HG03378 (cell line): Measurements from ENCODE around the gene ZDHHC1.

ENCODE experiments used
- ATAC-seq: cut with Tn5 transposase; IDR thresholded peaks from one replicate; pipeline ENCODE4 v1.9.1; 2021; ENCODE audit warnings: mild to moderate bottlenecking, moderate library complexity; ENCODE audit not compliant: unreplicated experiment

Gene ZDHHC1

GRCh38 chr16:67447508-67448076 lies 31.3 kb upstream of the ZDHHC1 start:
- no peak for ATAC-seq

GRCh38 chr16:67446968-67447507 lies 30.8 kb upstream of the ZDHHC1 start:
- ATAC-seq: no peak

DNA sequence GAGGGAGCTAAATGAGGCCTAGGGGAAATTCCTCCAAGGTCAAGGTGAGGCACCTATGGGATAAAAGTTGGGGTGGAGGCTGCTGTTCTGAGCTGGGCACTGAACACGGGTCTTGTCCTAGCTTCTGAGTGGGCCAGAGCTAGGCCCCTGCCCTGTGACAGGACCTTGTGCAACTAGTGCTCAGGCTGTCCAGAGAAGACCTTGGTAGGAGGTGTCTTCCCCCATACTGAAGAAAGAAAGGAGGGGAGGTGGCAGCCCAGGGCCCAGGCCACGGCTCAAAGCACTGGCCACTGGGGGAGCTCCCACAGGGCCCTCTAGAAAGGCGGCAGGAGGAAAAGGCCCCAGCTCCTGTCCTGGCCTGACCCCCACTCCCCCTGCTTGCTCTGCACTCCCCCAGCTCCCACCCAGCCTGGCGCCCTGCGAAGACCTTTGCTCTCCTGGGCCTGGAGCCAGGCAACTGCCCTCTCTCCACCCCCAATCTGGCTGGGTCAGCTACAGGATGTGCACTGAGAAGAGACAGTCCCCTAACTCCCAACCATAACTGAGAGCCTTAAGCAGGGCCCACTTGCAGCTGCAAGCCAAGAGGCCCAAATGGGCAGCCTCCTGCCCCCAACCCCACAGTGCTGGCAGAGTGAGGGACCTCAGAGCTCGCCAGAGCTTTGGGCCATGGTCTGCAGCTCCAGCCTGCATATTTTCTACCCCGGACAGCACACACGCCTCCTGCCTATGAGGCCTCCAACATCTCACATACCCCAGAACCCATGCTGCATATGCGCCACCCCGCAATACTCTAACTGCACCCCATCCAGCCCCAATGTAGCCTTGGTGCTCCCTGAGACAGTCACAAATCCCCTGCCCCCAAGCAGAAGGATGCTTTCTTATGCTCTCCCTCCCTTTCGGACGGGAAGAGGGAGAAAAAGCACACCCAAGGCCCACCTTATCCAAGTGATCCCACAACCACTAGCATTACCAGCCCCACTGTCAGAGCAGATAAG lies 29.9 kb upstream of the ZDHHC1 start:
- ATAC-seq: no peak

- no peak for ATAC-seq
These were observed 29.2 kb upstream of the ZDHHC1 start for GRCh38 chr16:67445441-67445912.

DNA sequence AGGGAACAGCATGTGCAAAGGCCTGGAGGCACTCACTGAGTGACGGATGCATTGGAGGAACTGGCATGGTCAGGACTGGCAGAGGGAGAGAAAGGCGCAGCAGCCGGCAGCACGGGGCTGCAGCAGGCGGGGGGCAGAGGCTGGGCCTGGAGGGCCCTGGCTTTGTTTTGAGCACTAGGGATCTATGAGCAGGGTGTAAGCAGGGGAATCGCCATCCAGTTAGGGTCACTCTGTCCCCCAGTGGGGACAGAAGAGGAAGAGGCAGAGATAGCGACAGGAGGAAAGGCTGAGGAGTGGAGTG lies 28.8 kb upstream of the ZDHHC1 start:
- ATAC-seq: no peak

- no peak for ATAC-seq
These were observed 28.2 kb upstream of the ZDHHC1 start for GRCh38 chr16:67444259-67445125.

- no peak for ATAC-seq
These were observed 27.0 kb upstream of the ZDHHC1 start for GRCh38 chr16:67443265-67443664.

DNA sequence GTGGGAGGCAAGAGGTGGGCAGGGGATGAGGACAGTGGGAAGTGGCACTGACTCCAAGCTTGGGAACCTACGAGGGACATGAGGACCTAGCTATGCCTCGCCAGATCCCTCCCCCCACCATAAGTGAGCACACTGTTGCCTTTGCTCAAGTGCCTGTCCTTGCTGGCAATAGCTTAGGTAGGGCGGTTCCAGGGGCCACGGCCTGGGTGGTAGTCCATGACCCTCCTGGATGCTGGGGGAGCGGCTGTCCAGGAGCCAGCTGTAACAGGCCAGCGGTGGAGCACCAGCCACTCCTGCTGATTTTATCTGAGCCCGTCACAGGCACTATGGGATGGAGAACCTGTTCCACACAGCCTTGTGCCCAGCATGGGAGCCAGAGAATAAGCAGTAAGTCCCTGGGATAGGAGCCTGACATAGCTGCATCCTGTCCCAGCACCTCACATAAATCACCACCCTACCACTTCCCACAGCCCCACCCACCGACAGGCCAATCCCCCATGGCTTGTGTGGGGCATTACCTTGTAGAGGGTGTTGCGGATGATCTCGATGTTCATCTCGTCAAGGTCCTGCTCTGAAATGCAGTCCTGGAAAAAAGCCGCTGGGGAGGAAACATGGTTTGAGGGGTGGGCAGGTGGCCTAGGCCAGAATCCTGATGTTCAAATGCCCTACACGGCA lies 26.4 kb upstream of the ZDHHC1 start:
- no peak for ATAC-seq

DNA sequence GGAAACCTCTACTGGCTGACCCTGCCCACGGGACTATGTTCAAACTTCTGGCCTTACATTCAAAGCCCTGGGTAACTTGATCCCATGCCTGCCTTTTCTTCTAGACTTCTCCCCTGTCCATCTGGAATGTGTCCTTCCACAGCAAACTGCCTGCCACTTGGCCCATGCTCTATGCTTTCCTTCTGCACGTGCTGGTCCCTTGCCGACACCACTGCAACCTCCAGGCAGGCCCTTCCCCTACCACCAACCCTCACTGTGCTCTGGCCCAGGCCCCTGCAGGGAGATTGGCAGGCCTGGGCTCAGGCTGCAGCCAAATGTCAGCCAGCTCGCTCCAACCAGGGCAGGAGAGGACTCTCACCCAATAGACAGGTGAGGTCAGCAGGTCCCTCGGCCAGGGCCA lies 25.6 kb upstream of the ZDHHC1 start:
- no peak for ATAC-seq

DNA sequence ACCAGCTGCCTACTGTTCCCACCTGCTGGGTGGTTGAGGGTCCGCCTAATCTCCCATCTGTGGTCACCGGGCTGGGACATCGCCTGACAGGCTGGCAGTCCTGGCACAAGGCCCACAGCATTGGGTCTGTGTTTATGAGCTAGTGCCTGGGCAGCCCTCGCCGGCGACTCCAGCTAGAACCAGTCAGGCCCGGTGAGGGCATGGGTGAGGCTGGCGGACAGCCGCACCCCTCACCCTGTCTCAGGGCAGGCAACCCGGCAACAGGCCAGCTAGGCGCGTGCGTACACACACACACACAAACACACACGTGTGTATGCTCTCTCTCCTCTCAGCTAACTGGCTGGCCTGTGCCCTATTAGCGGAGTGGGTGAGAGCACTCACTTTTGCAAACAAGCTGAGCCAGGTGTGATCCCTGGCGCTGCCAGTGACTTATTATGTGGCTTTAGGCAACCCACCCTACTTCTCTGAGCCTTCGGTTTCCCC lies 25.0 kb upstream of the ZDHHC1 start:
- ATAC-seq: no peak

GRCh38 chr16:67438824-67439393 lies 22.6 kb upstream of the ZDHHC1 start:
- ATAC-seq: no peak

GRCh38 chr16:67438098-67438791 lies 22.0 kb upstream of the ZDHHC1 start:
- no peak for ATAC-seq

- ATAC-seq: no peak
These were observed 21.2 kb upstream of the ZDHHC1 start for GRCh38 chr16:67437513-67437912.

DNA sequence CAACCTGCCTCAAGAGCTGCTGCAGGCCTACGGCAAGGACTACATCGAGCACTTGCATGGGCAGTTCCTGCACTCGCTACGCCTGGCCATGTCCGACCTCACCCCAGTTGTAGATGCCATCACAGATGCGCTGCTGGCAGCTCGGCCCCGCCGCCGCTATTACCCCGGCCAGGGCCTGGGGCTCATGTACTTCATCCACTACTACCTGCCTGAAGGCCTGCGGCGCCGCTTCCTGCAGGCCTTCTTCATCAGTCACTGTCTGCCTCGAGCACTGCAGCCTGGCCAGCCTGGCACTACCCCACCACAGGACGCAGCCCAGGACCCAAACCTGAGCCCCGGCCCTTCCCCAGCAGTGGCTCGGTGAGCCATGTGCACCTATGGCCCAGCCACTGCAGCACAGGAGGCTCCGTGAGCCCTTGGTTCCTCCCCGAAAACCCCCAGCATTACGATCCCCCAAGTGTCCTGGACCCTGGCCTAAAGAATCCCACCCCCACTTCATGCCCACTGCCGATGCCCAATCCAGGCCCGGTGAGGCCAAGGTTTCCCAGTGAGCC lies 20.4 kb upstream of the ZDHHC1 start:
- no peak for ATAC-seq

- no peak for ATAC-seq
These were observed 19.5 kb upstream of the ZDHHC1 start for GRCh38 chr16:67435758-67436164.

DNA sequence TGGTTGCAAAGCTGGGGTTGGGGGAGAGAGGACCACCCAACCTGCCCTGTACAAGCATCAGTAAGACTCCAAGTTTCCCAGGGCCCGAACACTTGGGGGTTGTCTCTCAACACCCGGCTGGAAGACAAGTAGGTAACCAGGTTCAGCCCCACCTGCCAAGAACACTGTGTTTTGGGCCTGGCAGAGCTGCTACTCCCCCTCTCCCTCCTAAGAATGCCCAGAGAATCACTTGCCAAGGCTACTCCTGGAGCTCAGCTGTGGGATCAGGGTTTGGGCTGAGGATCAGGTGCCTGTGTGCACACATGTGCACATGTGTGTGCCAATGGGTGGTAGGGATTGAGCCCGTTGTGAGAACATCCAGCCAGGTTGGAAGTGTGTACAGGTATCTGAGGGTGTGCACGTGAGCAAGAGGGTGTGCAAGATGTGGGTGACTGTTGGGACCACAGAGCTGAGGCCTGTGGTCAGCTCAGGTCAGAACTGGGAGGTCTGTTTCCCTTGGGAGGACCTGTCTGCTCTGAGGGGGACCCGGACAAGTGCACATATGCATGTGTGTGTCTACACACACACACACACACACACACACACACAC lies 16.9 kb upstream of the ZDHHC1 start:
- ATAC-seq: no peak

DNA sequence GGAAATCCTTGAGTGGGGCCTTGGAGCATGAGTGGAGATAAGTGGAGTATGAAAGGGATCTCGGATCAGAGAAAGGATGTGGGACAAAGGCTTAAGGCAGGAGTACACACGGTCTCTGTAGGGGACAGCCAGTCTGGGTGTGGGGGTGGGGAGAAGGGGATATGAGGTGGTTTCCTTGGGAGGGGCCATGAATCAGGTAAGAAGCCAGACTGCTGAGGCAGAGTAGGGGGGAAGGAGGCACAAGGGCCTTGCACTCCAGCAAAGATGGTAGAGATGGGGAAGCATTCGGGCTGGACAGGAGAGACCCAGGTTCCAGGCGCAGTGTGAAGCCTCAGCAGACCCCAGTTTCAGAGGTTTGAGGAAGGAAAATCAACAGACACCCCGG lies 16.2 kb upstream of the ZDHHC1 start:
- ATAC-seq: no peak

DNA sequence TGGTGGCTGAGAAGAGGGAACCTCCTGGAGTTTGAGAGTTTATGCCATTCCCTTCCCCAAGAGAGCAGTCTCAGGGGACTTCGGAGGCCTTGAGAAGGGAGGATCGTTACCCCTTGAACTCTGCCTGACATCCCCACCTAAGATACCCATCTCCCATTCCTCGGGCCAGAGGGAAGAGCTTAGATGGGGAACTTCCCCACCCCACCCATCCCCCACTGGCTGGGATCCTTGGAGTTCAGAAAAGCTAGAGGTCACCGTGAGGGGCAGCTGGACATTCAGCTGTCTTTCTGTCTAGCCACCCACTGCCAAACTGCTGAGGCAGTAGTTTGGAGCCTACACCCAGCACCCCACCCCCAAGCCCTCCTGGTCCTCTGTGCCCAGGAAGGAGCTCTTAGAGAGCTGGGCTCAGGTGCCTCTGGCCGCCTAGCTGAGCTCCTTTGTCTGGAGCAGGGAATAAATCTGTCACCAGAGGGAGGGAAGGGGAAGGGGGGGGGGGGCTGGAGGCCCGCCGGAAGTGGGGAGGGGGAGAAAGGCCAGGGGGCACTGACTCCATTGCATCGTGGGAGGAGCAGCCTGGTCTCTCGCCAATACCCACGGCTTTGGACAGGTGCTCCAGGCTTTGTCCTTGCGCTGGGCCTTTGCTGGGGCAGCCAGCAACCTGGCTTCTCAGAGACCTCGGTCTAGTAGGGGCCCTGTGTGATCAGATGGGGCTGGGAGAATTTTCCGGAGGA lies 15.7 kb upstream of the ZDHHC1 start:
- ATAC-seq: no peak
